ENCODE measurements around the gene MAPK13.
A peak's percentile ranks its signal among the peaks of the same experiment; 100 is the strongest.

MAPK13 gene

DNA sequence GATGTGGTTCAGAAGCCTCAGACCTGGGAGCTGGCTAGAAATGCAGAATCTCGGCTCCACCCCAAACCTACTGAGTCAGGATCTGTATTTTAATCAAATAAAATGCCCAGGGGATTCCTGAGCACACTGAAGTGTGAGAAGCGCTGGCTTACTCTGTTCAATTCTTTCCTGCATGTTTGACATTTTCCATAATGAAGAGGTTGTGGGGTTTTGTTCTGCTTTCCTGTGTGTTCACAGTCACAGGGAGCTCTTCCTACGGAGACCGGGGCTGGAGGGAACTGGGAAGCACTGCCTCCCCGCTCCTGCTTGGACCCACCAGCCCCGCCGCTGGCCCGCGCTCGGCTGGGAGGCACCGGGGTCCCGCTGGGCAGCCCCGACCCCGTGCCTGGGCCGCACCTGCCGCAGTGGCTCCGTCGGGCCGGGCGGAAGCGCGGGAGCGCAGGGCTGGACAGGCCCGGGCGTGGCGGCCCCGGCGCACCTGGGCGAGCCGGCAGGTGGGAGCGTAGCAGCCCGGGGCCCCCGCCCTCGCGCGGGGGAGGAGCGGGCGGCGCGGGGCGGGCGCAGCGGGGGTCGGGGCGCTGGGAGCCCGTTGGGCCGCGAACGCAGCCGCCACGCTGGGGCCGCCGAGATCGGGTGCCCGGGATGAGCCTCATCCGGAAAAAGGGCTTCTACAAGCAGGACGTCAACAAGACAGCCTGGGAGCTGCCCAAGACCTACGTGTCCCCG, at the start of gene MAPK13:
Gene MAPK13 (plus strand): TSS at position 573 of the 726 bp plus-strand sequence. CDS start 70 bp downstream, at position 643.
- no peak for TF ChIP-seq CEBPB (IDR thresholded peaks at IDR 0.05)
- 0 out of 2 replicates have a peak, but pooled peaks have one; percentile 27 for TF ChIP-seq EGR1 (IDR thresholded peaks at IDR 0.05)

DNA sequence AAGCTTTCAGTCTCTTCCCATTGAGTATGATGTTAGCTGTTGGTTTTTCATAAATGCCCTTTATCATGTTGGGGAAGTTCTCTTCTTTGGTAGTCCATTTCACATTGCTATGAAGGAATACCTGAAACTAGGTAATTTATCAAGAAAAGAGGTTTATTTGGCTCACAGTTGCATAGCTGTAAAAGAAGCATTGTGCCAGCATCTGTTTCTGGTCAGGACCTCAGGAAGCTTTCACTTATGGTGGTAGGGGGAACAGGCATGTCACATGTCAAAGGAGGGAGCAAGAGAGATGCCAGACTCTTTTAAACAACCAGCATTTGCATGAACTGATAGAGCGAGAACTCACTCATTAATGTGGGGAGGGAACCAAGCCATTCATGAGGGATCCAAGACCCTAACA, 48.0 kb upstream of the MAPK13 start:
- TF ChIP-seq EGR1 (IDR thresholded peaks at IDR 0.05) = no peak
- no peak for TF ChIP-seq CEBPB (IDR thresholded peaks at IDR 0.05)
- TF ChIP-seq, protein P1, sequence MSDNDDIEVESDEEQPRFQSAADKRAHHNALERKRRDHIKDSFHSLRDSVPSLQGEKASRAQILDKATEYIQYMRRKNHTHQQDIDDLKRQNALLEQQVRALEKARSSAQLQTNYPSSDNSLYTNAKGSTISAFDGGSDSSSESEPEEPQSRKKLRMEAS (IDR thresholded peaks at IDR 0.05) = no peak
- TF ChIP-seq ZBTB7A (IDR thresholded peaks at IDR 0.05; ENCODE audit: low read depth) = no peak
- TF ChIP-seq, protein P2, sequence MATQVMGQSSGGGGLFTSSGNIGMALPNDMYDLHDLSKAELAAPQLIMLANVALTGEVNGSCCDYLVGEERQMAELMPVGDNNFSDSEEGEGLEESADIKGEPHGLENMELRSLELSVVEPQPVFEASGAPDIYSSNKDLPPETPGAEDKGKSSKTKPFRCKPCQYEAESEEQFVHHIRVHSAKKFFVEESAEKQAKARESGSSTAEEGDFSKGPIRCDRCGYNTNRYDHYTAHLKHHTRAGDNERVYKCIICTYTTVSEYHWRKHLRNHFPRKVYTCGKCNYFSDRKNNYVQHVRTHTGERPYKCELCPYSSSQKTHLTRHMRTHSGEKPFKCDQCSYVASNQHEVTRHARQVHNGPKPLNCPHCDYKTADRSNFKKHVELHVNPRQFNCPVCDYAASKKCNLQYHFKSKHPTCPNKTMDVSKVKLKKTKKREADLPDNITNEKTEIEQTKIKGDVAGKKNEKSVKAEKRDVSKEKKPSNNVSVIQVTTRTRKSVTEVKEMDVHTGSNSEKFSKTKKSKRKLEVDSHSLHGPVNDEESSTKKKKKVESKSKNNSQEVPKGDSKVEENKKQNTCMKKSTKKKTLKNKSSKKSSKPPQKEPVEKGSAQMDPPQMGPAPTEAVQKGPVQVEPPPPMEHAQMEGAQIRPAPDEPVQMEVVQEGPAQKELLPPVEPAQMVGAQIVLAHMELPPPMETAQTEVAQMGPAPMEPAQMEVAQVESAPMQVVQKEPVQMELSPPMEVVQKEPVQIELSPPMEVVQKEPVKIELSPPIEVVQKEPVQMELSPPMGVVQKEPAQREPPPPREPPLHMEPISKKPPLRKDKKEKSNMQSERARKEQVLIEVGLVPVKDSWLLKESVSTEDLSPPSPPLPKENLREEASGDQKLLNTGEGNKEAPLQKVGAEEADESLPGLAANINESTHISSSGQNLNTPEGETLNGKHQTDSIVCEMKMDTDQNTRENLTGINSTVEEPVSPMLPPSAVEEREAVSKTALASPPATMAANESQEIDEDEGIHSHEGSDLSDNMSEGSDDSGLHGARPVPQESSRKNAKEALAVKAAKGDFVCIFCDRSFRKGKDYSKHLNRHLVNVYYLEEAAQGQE (IDR thresholded peaks at IDR 0.05; ENCODE audit: low read depth) = no peak
- no peak for TF ChIP-seq EP300 (IDR thresholded peaks at IDR 0.05; ENCODE audit: borderline replicate concordance)
- TF ChIP-seq TEAD4 (IDR thresholded peaks at IDR 0.05) = no peak
- TF ChIP-seq YY1 (IDR thresholded peaks at IDR 0.05; ENCODE audit: low read depth) = no peak

DNA sequence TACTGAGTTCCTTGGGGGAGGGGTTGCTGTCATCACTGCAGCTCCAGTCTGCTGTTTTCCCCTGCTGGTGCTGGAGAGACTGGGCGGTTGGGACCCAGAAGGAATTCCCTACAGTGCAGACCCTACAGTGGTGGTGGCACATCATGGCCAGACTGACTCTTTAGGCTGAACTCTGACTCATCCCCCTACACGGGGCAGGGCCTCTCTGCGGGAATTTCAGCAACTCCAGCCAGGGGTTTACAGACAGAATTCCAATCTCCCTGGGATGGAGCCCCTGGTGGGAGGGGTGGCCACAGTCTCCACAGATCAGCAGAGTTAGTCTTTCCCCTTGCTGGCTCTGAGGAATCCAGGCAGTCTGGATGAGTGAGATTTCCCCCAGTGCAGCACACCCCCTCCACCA, 46.9 kb upstream of the MAPK13 start:
- TF ChIP-seq TAF1 (IDR thresholded peaks at IDR 0.05; ENCODE audit: low read depth) (no peak), TEAD4 (IDR thresholded peaks at IDR 0.05) (0 out of 2 replicates have a peak, but pooled peaks have one; percentile 4)

DNA sequence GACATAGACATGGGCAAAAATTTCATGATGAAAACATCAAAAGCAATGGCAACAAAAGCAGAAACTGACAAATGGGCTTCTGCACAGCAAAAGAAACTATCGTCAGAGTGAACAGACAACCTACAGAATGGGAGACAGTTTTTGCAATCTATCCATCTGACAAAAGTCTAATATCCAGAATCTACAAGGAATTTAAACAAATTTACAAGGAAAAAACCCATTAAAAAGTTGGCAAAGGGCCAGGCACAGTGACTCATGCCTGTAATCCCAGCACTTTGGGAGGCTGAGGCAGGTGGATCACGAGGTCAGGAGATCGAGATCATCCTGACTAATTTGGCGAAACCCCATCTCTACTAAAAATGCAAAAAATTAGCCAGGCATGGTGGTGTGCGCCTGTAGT, 42.1 kb upstream of the MAPK13 start:
- peak; percentile 53; the same call in 1 of the 2 replicates for TF ChIP-seq NFIC (IDR thresholded peaks at IDR 0.05)

DNA sequence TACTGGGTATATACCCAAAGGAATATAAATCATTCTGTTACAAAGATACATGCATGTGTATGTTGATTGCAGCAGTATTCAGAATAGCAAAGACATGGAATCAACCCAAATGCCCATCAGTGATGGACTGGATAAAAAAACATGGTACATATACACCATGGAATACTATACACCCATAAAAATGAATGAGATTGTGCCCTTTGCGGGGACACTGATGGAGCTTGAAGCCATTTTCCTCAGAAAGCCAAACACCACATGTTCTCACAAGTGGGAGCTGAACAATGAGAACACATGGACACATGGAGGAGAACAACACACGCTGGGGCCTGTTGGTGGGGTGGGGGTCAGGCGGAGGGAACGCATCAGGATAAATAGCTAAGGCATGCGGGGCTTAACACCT, 41.3 kb upstream of the MAPK13 start:
- TF ChIP-seq CREB1 (IDR thresholded peaks at IDR 0.05; ENCODE audit: low read depth) = no peak
- TF ChIP-seq, protein P3, sequence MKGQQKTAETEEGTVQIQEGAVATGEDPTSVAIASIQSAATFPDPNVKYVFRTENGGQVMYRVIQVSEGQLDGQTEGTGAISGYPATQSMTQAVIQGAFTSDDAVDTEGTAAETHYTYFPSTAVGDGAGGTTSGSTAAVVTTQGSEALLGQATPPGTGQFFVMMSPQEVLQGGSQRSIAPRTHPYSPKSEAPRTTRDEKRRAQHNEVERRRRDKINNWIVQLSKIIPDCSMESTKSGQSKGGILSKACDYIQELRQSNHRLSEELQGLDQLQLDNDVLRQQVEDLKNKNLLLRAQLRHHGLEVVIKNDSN (IDR thresholded peaks at IDR 0.05) = no peak
- no peak for TF ChIP-seq RAD21 (IDR thresholded peaks at IDR 0.05; ENCODE audit: low read depth)
- TF ChIP-seq YY1 (IDR thresholded peaks at IDR 0.05; ENCODE audit: low read depth) = no peak
- TF ChIP-seq EGR1 (IDR thresholded peaks at IDR 0.05) = no peak
- TF ChIP-seq EP300 (IDR thresholded peaks at IDR 0.05; ENCODE audit: borderline replicate concordance) = no peak
- no peak for TF ChIP-seq CEBPB (IDR thresholded peaks at IDR 0.05)
- no peak for TF ChIP-seq FOXM1 (IDR thresholded peaks at IDR 0.05; ENCODE audit: borderline replicate concordance, low read depth)
- no peak for TF ChIP-seq ZBTB7A (IDR thresholded peaks at IDR 0.05; ENCODE audit: low read depth)
- TF ChIP-seq TAF1 (IDR thresholded peaks at IDR 0.05; ENCODE audit: low read depth) = no peak
- no peak for TF ChIP-seq NFIC (IDR thresholded peaks at IDR 0.05)

DNA sequence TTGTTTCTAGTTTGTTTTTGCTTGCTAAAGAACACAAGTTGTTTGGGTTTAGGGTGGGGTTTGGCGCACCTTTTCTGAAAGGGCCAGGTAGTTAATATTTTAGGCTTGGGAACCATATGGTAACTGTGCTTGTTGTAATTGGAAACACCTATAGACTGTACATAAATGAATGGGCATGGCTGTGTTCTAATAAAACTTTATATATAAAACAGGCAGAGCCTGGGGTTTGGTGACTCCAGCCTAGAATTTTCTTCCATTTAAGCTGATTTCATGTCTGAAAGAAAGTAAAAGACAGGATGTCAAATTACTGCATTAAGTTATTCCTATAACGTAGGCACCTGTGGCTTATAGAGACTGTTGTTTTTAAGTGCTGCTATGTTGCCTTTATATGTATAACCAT, 36.1 kb upstream of the MAPK13 start:
- TF ChIP-seq CREB1 (IDR thresholded peaks at IDR 0.05; ENCODE audit: low read depth) (no peak), CEBPB (IDR thresholded peaks at IDR 0.05) (no peak), FOXM1 (IDR thresholded peaks at IDR 0.05; ENCODE audit: borderline replicate concordance, low read depth) (no peak), EP300 (IDR thresholded peaks at IDR 0.05; ENCODE audit: borderline replicate concordance) (no peak), YY1 (IDR thresholded peaks at IDR 0.05; ENCODE audit: low read depth) (no peak), TAF1 (IDR thresholded peaks at IDR 0.05; ENCODE audit: low read depth) (no peak), TCF12 (IDR thresholded peaks at IDR 0.05; ENCODE audit: low read depth) (no peak), RAD21 (IDR thresholded peaks at IDR 0.05; ENCODE audit: low read depth) (no peak), ZBTB7A (IDR thresholded peaks at IDR 0.05; ENCODE audit: low read depth) (no peak), EGR1 (IDR thresholded peaks at IDR 0.05) (no peak), NFIC (IDR thresholded peaks at IDR 0.05) (no peak), TEAD4 (IDR thresholded peaks at IDR 0.05) (no peak)
- TF ChIP-seq, protein P1 (IDR thresholded peaks at IDR 0.05) = no peak
- TF ChIP-seq, protein P2 (IDR thresholded peaks at IDR 0.05; ENCODE audit: low read depth) = no peak
- TF ChIP-seq, protein P3 (IDR thresholded peaks at IDR 0.05) = no peak
